HG03139 (cell line): ENCODE results near the gene PPP1R1C.
A peak's percentile ranks its signal among the peaks of the same experiment; 100 is the strongest.
"Not testable (repeated sequence)": the region's sequence is repeated elsewhere in the genome, so short reads cannot be mapped to it uniquely, and the experiment has no call there.

Experiments used
- ATAC-seq: cut with Tn5 transposase; IDR thresholded peaks from one replicate; pipeline ENCODE4 v1.9.1; 2021; ENCODE audit not compliant: unreplicated experiment

Gene PPP1R1C

GRCh38 chr2:181985632-181986205, at the start of gene PPP1R1C:
Gene PPP1R1C, plus strand, starts transcription at chr2:181985853. Its CDS starts 258 bp downstream, at chr2:181986111.
- ATAC-seq, result no peak

GRCh38 chr2:181937473-181937872, 48.2 kb upstream of the PPP1R1C start:
- ATAC-seq, result no peak

- no peak for ATAC-seq
Observed at GRCh38 chr2:181943411-181944124, 42.1 kb upstream of the PPP1R1C start.

DNA sequence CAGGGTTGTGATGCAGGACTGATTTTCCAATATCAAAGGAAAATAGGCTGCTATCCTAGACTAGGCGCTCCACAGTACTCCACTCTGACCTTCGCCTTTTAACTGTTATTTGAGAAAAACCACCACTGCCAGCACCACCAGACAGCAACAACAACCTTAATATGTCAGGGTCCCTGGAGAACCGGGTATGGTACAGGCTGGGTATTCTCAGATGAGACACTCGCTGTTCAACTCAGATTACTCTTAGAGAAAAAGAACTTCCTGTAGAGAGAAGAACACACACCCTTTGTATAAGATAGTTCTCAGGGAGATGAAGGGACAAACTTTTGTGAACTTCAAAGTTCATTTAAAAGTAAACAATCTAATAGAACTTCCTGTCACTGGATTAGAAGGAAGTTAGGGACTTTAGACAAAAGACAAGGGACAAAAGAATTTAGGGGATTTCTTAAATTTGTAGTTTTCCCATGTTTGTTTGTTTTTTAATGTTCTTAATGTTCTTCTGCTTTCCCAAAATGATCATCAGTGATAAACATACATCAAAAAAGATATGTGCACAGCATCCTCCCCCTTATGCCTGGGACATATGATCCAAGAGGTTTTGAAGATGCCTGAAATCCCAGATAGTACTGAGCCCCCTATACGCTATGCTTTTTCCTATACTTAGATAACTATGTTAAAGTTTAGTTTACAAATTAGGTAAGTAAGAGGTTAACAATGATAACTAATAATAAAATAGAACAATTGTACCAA, 41.3 kb upstream of the PPP1R1C start:
- no peak for ATAC-seq

DNA sequence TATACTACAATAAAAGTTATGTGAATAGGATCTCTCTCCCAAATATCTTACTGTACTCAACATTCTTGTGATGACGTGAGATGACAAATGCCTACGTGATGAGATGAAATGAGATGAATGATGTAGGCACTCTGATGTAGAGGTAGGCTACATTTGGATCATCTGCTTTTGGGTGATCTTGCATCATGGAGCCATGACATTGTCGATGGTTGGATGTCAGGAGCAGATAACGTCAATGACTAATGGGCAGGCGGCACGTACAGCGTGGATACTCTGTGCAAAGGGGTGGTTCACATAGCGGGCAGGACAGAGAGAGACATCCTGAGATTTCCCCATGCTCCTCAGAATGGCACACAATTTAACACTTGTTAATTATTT, 40.8 kb upstream of the PPP1R1C start:
- no peak for ATAC-seq

- ATAC-seq, result no peak
Observed at GRCh38 chr2:181946444-181947127, 39.1 kb upstream of the PPP1R1C start.

GRCh38 chr2:181947273-181947672, 38.4 kb upstream of the PPP1R1C start:
- no peak for ATAC-seq

- ATAC-seq, result no peak
Observed at GRCh38 chr2:181948227-181948626, 37.4 kb upstream of the PPP1R1C start.

- ATAC-seq, result no peak
Observed at GRCh38 chr2:181949047-181949446, 36.6 kb upstream of the PPP1R1C start.

- ATAC-seq, result no peak
Observed at GRCh38 chr2:181952404-181953226, 33.0 kb upstream of the PPP1R1C start.

DNA sequence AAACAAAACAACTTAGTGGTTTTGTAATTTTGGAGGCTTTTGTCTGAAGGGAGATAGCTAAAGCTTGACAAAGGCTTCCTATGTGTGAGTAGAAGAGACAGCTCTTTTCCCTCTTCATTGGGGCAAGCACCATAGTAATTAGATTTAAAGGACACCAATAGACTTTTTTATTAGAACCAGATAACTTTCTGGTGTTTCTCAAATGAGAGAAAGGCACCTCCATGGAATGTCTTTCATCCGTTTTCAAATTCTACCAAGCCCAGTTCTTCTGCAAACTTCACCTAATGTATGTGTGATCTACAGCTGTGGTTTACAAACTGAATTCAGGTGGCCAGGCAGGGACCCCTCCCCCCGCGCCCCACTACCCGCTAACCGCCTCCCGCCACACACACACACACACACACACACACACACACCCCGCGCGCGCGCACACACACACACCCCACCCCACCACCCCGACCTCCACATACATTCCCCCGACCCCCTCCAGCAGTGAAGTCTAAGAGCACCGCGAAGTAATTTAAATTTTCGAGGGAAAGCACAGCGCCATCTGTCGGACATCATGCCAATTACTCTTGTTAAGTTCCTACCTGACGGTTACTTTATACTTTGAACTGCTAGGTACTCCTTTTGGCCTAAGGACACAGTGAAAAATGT, 31.6 kb upstream of the PPP1R1C start:
- ATAC-seq, result peak; percentile 76

DNA sequence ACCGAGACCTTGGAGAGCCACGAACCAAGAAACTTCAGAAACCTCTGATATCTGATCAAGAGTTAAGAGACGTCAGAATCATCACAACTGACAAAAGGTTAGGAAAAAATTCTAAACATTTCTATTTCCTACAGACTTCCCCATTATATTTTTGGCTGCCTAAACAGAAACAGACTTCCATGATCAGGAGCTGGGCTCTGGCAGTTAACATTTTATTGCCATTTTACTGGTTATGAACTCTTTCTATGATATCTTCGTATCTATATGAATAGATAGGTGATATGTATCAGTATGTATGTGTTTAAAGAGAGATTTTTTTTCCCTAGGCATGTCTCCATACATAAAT, 31.1 kb upstream of the PPP1R1C start:
- no peak for ATAC-seq

GRCh38 chr2:181955010-181955409, 30.6 kb upstream of the PPP1R1C start:
- no peak for ATAC-seq

DNA sequence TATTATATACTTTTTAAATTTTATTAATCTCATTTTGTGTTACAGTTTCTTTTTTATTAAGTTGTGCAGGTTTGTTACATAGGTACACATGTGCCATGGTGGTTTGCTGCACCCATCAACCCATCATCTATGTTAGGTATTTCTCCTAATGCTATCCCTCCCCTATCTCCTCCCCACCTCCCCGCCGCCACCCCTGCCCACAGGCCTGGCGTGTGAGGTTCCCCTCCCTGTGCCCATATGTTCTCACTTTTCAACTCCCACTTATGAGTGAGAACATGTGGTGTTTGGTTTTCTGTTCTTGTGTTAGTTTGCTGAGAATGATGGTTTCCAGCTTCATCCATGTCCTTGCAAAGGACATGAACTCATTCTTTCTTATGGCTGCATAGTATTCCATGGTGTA, 29.8 kb upstream of the PPP1R1C start:
- not testable (repeated sequence) for ATAC-seq

GRCh38 chr2:181957668-181958067, 28.0 kb upstream of the PPP1R1C start:
- no peak for ATAC-seq

DNA sequence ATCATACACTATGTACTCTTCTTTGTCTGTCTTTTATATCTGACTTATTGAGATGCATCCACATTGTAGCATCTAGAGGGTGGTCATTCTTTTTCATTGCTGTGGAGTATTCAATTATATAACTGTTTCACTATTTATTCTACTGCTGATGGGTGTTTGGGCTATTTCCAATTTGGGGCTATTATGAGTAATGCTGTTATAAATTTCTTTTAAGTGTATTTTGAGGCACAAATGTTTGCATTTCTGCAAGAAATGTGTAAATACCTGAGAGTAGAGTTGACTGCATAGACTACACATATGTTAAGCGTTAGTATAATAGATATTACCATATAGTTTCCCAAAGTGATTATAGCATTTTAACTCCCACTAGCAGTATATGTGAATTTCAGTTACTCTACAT, 26.9 kb upstream of the PPP1R1C start:
- ATAC-seq, result no peak

DNA sequence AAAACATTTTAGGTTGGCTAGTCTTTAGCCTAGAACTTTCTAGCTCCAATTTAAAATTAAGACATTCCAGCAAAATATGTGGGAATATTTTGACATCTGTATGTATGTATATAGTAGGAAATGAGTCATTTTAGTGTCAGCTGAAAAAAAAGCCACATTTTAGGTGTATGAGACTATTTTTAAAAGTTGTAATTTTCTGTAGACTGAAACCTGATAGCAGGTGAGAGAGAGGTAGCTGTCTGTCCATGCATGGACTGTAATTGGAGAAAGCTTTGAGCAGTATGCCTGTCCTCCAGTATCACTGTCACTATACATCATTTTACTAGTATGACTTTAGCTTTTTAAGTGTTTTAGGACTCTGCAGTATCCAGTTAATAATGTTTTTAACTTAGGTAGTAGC, 26.1 kb upstream of the PPP1R1C start:
- ATAC-seq, result no peak

GRCh38 chr2:181961167-181961566, 24.5 kb upstream of the PPP1R1C start:
- not testable (repeated sequence) for ATAC-seq

GRCh38 chr2:181962142-181962541, 23.5 kb upstream of the PPP1R1C start:
- ATAC-seq, result no peak

DNA sequence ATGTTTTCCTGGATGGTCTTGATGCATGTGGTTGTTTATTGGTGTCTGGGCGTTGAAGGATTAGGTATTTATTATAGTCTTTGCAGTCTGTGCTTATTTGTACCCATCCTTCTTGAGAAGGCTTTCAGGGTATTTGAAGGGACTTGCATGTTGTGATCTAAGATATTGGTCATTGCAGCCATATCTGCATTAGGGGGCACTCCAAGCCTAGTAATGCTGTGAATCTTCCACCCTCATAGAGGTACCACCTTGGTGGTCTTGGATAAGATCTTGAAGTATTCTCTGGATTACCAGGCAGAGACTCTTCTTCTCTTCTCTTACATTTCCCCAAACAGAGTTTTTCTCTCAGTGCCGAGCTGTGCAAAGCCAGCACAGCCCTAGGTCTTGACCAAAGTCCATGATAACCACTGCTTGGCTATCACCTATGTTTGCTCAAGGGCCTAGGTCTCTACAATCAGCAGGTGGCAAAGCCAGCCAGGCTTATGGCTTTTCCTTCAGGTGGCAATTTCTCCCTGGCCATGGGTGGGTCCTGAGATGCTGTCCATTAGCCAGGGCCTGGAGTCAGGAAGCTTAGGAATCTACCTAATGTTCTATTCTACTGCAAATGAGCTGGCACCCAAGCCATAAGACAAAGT, 15.4 kb upstream of the PPP1R1C start:
- ATAC-seq, result no peak
